ENCODE results near the gene ZNF678.

ZNF678 gene

Small RNAs within 50 kb of the gene (small RNA-seq; reads per million reads assigned to genes)
- gene RNA5SP77 (ENCODE audit: insufficient read depth): 1.4 reads per million
